B cell (primary cell): Measurements from ENCODE around the gene OLFM4.

Source experiments
- CTCF ChIP-seq: fragments of 200-600 bp; IDR thresholded peaks from one replicate; pipeline ENCODE4 v1.8.0; 2022; ENCODE audit warnings: antibody characterized with exemption, mild to moderate bottlenecking
- EZH2 ChIP-seq: IDR thresholded peaks from 2 replicates; pipeline ENCODE4 v1.6.1; 2012; ENCODE audit warnings: borderline replicate concordance, low read depth, mild to moderate bottlenecking, moderate library complexity, low read length; ENCODE audit not compliant: insufficient read depth, poor library complexity, severe bottlenecking

GRCh38 chr13:53073711-53074110 lies 45.1 kb downstream of the OLFM4 start:
- TF ChIP-seq EZH2 (no peak), CTCF (no peak)
